CD4-positive, alpha-beta T cell (primary cell): Measurements from ENCODE around the gene RRM1. TPM values are rescaled to one million over a fixed set of nuclear protein-coding genes. Genes with fewer than 3 reads are reported as not detected.
"Not testable (repeated sequence)": the region's sequence is repeated elsewhere in the genome, so short reads cannot be mapped to it uniquely, and the experiment has no call there.

Experiments used
- ATAC-seq: fragments of 200-7000 bp; cut with Tn5 transposase; one replicate; pipeline ENCODE4 v1.10.0; 2022; ENCODE audit warnings: mild to moderate bottlenecking; ENCODE audit not compliant: poor library complexity
- CTCF ChIA-PET: fragments of 350-600 bp; sonication (Branson Sonifier 250); formaldehyde crosslinking; loops from one replicate; lab custom pipeline; 2021; ENCODE audit warnings: antibody characterized with exemption, inconsistent platforms; lab: Charles Lee
- POLR2A ChIA-PET: fragments of 350-600 bp; sonication (Branson Sonifier 250); formaldehyde crosslinking; loops from one replicate; lab custom pipeline; 2021; ENCODE audit warnings: antibody characterized with exemption, inconsistent platforms; lab: Charles Lee
- DNase-seq, 14 experiments: peaks; one replicate each; pipeline ENCODE4 v3.0.0-alpha.2; 2013 to 2020; ENCODE audit warnings: mixed read lengths in 2 of 14
- H3K27ac ChIP-seq, 2 donors: one replicate each; pipeline versions ENCODE4 v1.5.1 to v1.7.0; 2013; ENCODE audit warnings: low read length in 2 of 2, low read depth in 1 of 2, mild to moderate bottlenecking in 1 of 2
- H3K27me3 ChIP-seq, 2 experiments: 1 replicate in 1 of 2; 2 replicates in 1 of 2; pipeline versions ENCODE4 v1.6.1 to v1.7.0; 2013; ENCODE audit warnings: low read length in 2 of 2, control low read depth in 1 of 2, mild to moderate bottlenecking in 1 of 2, moderate library complexity in 1 of 2; ENCODE audit not compliant: insufficient read depth in 2 of 2, control insufficient read depth in 1 of 2
- H3K36me3 ChIP-seq: one replicate; pipeline ENCODE4 v1.6.1; 2013; ENCODE audit warnings: low read length, control low read depth; ENCODE audit not compliant: insufficient read depth
- H3K4me1 ChIP-seq: one replicate; pipeline ENCODE4 v1.6.1; 2013; ENCODE audit warnings: low read length, control low read depth; ENCODE audit not compliant: insufficient read depth
- H3K4me3 ChIP-seq: one replicate; pipeline ENCODE4 v1.5.1; 2013; ENCODE audit warnings: mild to moderate bottlenecking, low read length, moderate library complexity
- H3K9me3 ChIP-seq, 2 experiments: 1 replicate in 1 of 2; 2 replicates in 1 of 2; pipeline versions ENCODE4 v1.6.1 to v1.7.0; 2013; ENCODE audit warnings: low read length in 2 of 2, mild to moderate bottlenecking in 2 of 2, control low read depth in 1 of 2, moderate library complexity in 1 of 2; ENCODE audit not compliant: control insufficient read depth in 1 of 2, insufficient read depth in 1 of 2
- H3K27ac Mint-ChIP-seq: one replicate; pipeline ENCODE4 v1.8.0; 2020; ENCODE audit warnings: mixed read lengths
- H3K27me3 Mint-ChIP-seq: one replicate; pipeline ENCODE4 v1.8.0; 2021; ENCODE audit warnings: mixed read lengths
- H3K36me3 Mint-ChIP-seq: one replicate; pipeline ENCODE4 v1.8.0; 2021; ENCODE audit warnings: low read depth, mixed read lengths
- H3K4me1 Mint-ChIP-seq: one replicate; pipeline ENCODE4 v1.8.0; 2021; ENCODE audit warnings: low read depth, mixed read lengths
- H3K4me3 Mint-ChIP-seq: one replicate; pipeline ENCODE4 v1.8.0; 2020; ENCODE audit warnings: mild to moderate bottlenecking, mixed read lengths
- H3K9me3 Mint-ChIP-seq: one replicate; pipeline ENCODE4 v1.8.0; 2020; ENCODE audit warnings: mixed read lengths
- intact Hi-C, 2 experiments: fragments of 100-400 bp; cut with DNase I in 1 of 2; cut with micrococcal nuclease in 1 of 2; formaldehyde crosslinking; loops; one replicate each; pipeline versions ENCODE4 v1.15.1 to v1.9.0; 2023 to 2025; cut with DNase I, micrococcal nuclease
- total RNA-seq, 174 experiments: library from RNA in 2 of 174; stranded (reverse) in 2 of 174; gene quantifications; one replicate each; pipeline ENCODE4 v1.2.3 and lab custom pipeline; 2021 to 2026
- TF ChIP-seq, protein P1 (sequence below): fragments of 200-600 bp; IDR thresholded peaks from one replicate; pipeline ENCODE4 v1.8.0; 2022; ENCODE audit warnings: antibody characterized with exemption, mild to moderate bottlenecking

RRM1 gene
- total RNA-seq, 2 experiments from 2014 or later: 64.7 to 73.1 TPM

DNA sequence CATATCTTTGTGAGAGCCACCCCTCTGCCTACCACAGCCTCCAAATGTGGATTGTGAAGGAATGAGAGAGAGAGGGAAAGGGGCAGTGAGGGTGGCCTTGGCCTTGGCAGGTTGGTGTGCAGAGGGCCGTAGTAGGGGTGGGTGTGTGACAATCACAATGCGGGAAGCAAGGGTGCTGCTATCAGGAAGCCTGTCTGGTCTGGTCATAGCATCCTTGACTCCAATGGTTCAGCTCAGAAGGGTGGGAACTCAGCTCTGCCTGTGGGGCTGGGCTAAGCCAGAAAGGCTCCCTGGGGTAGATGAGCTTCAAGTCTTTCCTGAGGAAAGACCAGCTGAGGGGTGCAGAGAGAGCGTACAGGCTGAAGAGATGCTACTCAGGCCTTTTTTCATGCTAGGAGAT, 72.7 kb downstream of the RRM1 start:
- H3K27me3 ChIP-seq: no peaks in the 10 kb centered on the region
- H3K4me1 Mint-ChIP-seq: no peaks in the 10 kb centered on the region
- TF ChIP-seq, protein P1, sequence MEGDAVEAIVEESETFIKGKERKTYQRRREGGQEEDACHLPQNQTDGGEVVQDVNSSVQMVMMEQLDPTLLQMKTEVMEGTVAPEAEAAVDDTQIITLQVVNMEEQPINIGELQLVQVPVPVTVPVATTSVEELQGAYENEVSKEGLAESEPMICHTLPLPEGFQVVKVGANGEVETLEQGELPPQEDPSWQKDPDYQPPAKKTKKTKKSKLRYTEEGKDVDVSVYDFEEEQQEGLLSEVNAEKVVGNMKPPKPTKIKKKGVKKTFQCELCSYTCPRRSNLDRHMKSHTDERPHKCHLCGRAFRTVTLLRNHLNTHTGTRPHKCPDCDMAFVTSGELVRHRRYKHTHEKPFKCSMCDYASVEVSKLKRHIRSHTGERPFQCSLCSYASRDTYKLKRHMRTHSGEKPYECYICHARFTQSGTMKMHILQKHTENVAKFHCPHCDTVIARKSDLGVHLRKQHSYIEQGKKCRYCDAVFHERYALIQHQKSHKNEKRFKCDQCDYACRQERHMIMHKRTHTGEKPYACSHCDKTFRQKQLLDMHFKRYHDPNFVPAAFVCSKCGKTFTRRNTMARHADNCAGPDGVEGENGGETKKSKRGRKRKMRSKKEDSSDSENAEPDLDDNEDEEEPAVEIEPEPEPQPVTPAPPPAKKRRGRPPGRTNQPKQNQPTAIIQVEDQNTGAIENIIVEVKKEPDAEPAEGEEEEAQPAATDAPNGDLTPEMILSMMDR: no peak
- no peak overlapping the region for H3K27ac ChIP-seq
- intact Hi-C loops: no loop called here
- H3K4me3 ChIP-seq: no peak overlapping the region
- no peaks in the 10 kb centered on the region for H3K27me3 Mint-ChIP-seq
- no peaks in the 10 kb centered on the region for H3K36me3 ChIP-seq
- no peak overlapping the region for H3K27ac Mint-ChIP-seq
- DNase-seq: no peak
- CTCF ChIA-PET: no interaction called here
- ATAC-seq: no peak
- no peaks in the 10 kb centered on the region for H3K9me3 ChIP-seq
- no peak overlapping the region for H3K4me3 Mint-ChIP-seq
- no peaks in the 10 kb centered on the region for H3K9me3 Mint-ChIP-seq
- no peaks in the 10 kb centered on the region for H3K36me3 Mint-ChIP-seq
- no peaks in the 10 kb centered on the region for H3K4me1 ChIP-seq
- POLR2A ChIA-PET: no interaction called here

GRCh38 chr11:4167758-4168157, 73.2 kb downstream of the RRM1 start:
- Histone ChIP-seq H3K4me3 (no peak overlapping the region), H3K27me3 (no peaks in the 10 kb centered on the region), H3K36me3 (no peaks in the 10 kb centered on the region), H3K4me1 (no peaks in the 10 kb centered on the region), H3K9me3 (no peaks in the 10 kb centered on the region), H3K27ac (no peak overlapping the region)
- intact Hi-C loops: no loop called here
- no peak overlapping the region for H3K4me3 Mint-ChIP-seq
- no peak overlapping the region for H3K27ac Mint-ChIP-seq
- ChIA-PET CTCF (no interaction called here), POLR2A (no interaction called here)
- ATAC-seq (no peak), DNase-seq (no peak)
- H3K4me1 Mint-ChIP-seq: no peaks in the 10 kb centered on the region
- H3K27me3 Mint-ChIP-seq: no peaks in the 10 kb centered on the region
- TF ChIP-seq, protein P1: no peak
- no peaks in the 10 kb centered on the region for H3K9me3 Mint-ChIP-seq
- H3K36me3 Mint-ChIP-seq: no peaks in the 10 kb centered on the region

- POLR2A ChIA-PET, CTCF ChIA-PET: not testable (repeated sequence)
Observed at GRCh38 chr11:4175620-4176350, 81.2 kb downstream of the RRM1 start.

More at GRCh38 chr11:4175620-4176350, 81.2 kb downstream of the RRM1 start:
- H3K36me3 Mint-ChIP-seq, H3K27ac ChIP-seq, H3K4me3 Mint-ChIP-seq, intact Hi-C loops, H3K27ac Mint-ChIP-seq, ATAC-seq, H3K27me3 Mint-ChIP-seq, H3K9me3 ChIP-seq, H3K4me3 ChIP-seq, H3K36me3 ChIP-seq, H3K9me3 Mint-ChIP-seq, H3K27me3 ChIP-seq, H3K4me1 Mint-ChIP-seq, H3K4me1 ChIP-seq: not testable (repeated sequence)
- DNase-seq: peak in 1 of 14 experiments; percentile 7
